HepG2 (cell line): ENCODE measurements around the gene ZSWIM5. TPM values are rescaled to one million over a fixed set of nuclear protein-coding genes. Genes with fewer than 3 reads are reported as not detected.

ENCODE experiments used
- POGK ChIP-seq: sonication (generic); formaldehyde crosslinking; conservative IDR thresholded peaks from 2 replicates; pipeline ENCODE4 v1.8.0; 2022; ENCODE audit warnings: mild to moderate bottlenecking, moderate library complexity, missing genetic modification reagents
- STAG1 ChIP-seq: sonication (generic); formaldehyde crosslinking; IDR thresholded peaks from 2 replicates; pipeline ENCODE4 v1.4.0; 2020; ENCODE audit warnings: missing genetic modification reagents
- polyA plus RNA-seq, 8 experiments: library from polyadenylated mRNA; depleted of rRNA in 3 of 8; stranded (reverse) in 7 of 8; unstranded in 1 of 8; fragments of >200 nt; fragmentation: Illumina TruSeq in 4 of 8; extraction: Trizol in 4 of 8; gene quantifications; 2 replicates each; pipeline versions ENCODE4 v1.2.1 to v1.2.3, GENCODE V29; 2011 to 2016; ENCODE audit warnings: low read depth in 4 of 8, missing spikeins in 1 of 8, mixed read lengths in 1 of 8; ENCODE audit not compliant: insufficient read depth in 1 of 8
- total RNA-seq, 5 experiments: library from RNA; depleted of rRNA; stranded (reverse); fragments of >200 nt; fragmentation: Illumina TruSeq; extraction: Trizol; gene quantifications; 2 replicates each; pipeline ENCODE4 v1.2.3, GENCODE V29; 2016; ENCODE audit warnings: low read depth in 1 of 5
- TF ChIP-seq, protein P1 (sequence below), 2 experiments: sonication (generic) in 1 of 2; formaldehyde crosslinking in 1 of 2; IDR thresholded peaks; 2 replicates each; pipeline versions ENCODE4 v1.4.0 to v1.6.1; 2016 to 2020; ENCODE audit warnings: borderline replicate concordance in 1 of 2, low read depth in 1 of 2, mild to moderate bottlenecking in 1 of 2, missing genetic modification reagents in 1 of 2
- TF ChIP-seq, protein P2 (sequence below): sonication (generic); formaldehyde crosslinking; IDR thresholded peaks from 2 replicates; pipeline ENCODE4 v1.4.0; 2020; ENCODE audit warnings: missing genetic modification reagents

The ZSWIM5 gene
- total and polyA plus RNA-seq, 2 of the 13 experiments (the other 11 are each of a cell fraction or from before 2014, with no cell fraction given), result 11.0 to 20.6 TPM

GRCh38 chr1:45009956-45010854 lies 196.2 kb downstream of the ZSWIM5 start (continued):
- TF ChIP-seq, protein P1, sequence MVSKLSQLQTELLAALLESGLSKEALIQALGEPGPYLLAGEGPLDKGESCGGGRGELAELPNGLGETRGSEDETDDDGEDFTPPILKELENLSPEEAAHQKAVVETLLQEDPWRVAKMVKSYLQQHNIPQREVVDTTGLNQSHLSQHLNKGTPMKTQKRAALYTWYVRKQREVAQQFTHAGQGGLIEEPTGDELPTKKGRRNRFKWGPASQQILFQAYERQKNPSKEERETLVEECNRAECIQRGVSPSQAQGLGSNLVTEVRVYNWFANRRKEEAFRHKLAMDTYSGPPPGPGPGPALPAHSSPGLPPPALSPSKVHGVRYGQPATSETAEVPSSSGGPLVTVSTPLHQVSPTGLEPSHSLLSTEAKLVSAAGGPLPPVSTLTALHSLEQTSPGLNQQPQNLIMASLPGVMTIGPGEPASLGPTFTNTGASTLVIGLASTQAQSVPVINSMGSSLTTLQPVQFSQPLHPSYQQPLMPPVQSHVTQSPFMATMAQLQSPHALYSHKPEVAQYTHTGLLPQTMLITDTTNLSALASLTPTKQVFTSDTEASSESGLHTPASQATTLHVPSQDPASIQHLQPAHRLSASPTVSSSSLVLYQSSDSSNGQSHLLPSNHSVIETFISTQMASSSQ (IDR thresholded peaks at IDR 0.05; ENCODE audit: low read depth), result no peak
- TF ChIP-seq, protein P1 (CRISPR knock-in tag; IDR thresholded peaks at IDR 0.05; ENCODE audit: borderline replicate concordance), result no peak
- TF ChIP-seq, protein P2, sequence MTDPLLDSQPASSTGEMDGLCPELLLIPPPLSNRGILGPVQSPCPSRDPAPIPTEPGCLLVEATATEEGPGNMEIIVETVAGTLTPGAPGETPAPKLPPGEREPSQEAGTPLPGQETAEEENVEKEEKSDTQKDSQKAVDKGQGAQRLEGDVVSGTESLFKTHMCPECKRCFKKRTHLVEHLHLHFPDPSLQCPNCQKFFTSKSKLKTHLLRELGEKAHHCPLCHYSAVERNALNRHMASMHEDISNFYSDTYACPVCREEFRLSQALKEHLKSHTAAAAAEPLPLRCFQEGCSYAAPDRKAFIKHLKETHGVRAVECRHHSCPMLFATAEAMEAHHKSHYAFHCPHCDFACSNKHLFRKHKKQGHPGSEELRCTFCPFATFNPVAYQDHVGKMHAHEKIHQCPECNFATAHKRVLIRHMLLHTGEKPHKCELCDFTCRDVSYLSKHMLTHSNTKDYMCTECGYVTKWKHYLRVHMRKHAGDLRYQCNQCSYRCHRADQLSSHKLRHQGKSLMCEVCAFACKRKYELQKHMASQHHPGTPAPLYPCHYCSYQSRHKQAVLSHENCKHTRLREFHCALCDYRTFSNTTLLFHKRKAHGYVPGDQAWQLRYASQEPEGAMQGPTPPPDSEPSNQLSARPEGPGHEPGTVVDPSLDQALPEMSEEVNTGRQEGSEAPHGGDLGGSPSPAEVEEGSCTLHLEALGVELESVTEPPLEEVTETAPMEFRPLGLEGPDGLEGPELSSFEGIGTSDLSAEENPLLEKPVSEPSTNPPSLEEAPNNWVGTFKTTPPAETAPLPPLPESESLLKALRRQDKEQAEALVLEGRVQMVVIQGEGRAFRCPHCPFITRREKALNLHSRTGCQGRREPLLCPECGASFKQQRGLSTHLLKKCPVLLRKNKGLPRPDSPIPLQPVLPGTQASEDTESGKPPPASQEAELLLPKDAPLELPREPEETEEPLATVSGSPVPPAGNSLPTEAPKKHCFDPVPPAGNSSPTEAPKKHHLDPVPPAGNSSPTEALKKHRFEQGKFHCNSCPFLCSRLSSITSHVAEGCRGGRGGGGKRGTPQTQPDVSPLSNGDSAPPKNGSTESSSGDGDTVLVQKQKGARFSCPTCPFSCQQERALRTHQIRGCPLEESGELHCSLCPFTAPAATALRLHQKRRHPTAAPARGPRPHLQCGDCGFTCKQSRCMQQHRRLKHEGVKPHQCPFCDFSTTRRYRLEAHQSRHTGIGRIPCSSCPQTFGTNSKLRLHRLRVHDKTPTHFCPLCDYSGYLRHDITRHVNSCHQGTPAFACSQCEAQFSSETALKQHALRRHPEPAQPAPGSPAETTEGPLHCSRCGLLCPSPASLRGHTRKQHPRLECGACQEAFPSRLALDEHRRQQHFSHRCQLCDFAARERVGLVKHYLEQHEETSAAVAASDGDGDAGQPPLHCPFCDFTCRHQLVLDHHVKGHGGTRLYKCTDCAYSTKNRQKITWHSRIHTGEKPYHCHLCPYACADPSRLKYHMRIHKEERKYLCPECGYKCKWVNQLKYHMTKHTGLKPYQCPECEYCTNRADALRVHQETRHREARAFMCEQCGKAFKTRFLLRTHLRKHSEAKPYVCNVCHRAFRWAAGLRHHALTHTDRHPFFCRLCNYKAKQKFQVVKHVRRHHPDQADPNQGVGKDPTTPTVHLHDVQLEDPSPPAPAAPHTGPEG, result no peak
- TF ChIP-seq STAG1 (CRISPR knock-in tag) (0 out of 2 replicates have a peak, but pooled peaks have one; percentile 24), POGK (no peak)
